ENCODE data around the gene TSHZ1.

The TSHZ1 gene

GRCh38 chr18:75291460-75291859 lies 80.9 kb downstream of the TSHZ1 start:
- Histone ChIP-seq H3F3A (ENCODE audit: insufficient read depth) (no peaks in the 10 kb centered on the region), H3K36me3 (ENCODE audit: low read length) (no peaks in the 10 kb centered on the region), H3K27me3 (ENCODE audit: low read length) (no peaks in the 10 kb centered on the region), H3K27ac (ENCODE audit: low read depth, low read length) (no peak overlapping the region), H3K4me2 (ENCODE audit: low read depth, low read length, poor library complexity, severe bottlenecking) (no peak overlapping the region), H3K9me2 (replicated peaks; ENCODE audit: insufficient read depth, low read length) (no peaks in the 10 kb centered on the region), H3K79me2 (ENCODE audit: insufficient read depth, low read length) (no peaks in the 10 kb centered on the region), H2AFZ (ENCODE audit: low read depth, low read length, severe bottlenecking) (no peak overlapping the region), H4K20me1 (ENCODE audit: low read depth, low read length) (no peaks in the 10 kb centered on the region), H3K9ac (ENCODE audit: low read length) (no peak overlapping the region), H3K9me3 (ENCODE audit: insufficient read depth, low read length) (no peaks in the 10 kb centered on the region), H3K4me3 (ENCODE audit: insufficient read depth, low read length, poor library complexity, severe bottlenecking) (no peak overlapping the region)
- no peak for TF ChIP-seq CTCF (IDR thresholded peaks at IDR 0.05; ENCODE audit: insufficient read depth, low read length, poor library complexity, severe bottlenecking)
- no peak for TF ChIP-seq EZH2phosphoT487 (conservative IDR thresholded peaks at IDR 0.05; ENCODE audit: low read length)

GRCh38 chr18:75293591-75293990 lies 83.0 kb downstream of the TSHZ1 start:
- Histone ChIP-seq H3K9ac (ENCODE audit: low read length) (no peak overlapping the region), H3K27ac (ENCODE audit: low read depth, low read length) (no peak overlapping the region), H3K27me3 (ENCODE audit: low read length) (no peaks in the 10 kb centered on the region), H3K36me3 (ENCODE audit: low read length) (no peaks in the 10 kb centered on the region), H2AFZ (ENCODE audit: low read depth, low read length, severe bottlenecking) (no peak overlapping the region), H3K9me2 (replicated peaks; ENCODE audit: insufficient read depth, low read length) (no peaks in the 10 kb centered on the region), H3F3A (ENCODE audit: insufficient read depth) (no peaks in the 10 kb centered on the region), H3K4me2 (ENCODE audit: low read depth, low read length, poor library complexity, severe bottlenecking) (no peak overlapping the region), H4K20me1 (ENCODE audit: low read depth, low read length) (no peaks in the 10 kb centered on the region), H3K9me3 (ENCODE audit: insufficient read depth, low read length) (no peaks in the 10 kb centered on the region), H3K79me2 (ENCODE audit: insufficient read depth, low read length) (no peaks in the 10 kb centered on the region), H3K4me3 (ENCODE audit: insufficient read depth, low read length, poor library complexity, severe bottlenecking) (no peak overlapping the region)
- TF ChIP-seq CTCF (IDR thresholded peaks at IDR 0.05; ENCODE audit: insufficient read depth, low read length, poor library complexity, severe bottlenecking) (no peak), EZH2phosphoT487 (conservative IDR thresholded peaks at IDR 0.05; ENCODE audit: low read length) (no peak)

GRCh38 chr18:75297731-75298130 lies 87.1 kb downstream of the TSHZ1 start:
- Histone ChIP-seq H3K4me2 (ENCODE audit: low read depth, low read length, poor library complexity, severe bottlenecking) (no peak overlapping the region), H3K27me3 (ENCODE audit: low read length) (no peaks in the 10 kb centered on the region), H3K27ac (ENCODE audit: low read depth, low read length) (no peak overlapping the region), H2AFZ (ENCODE audit: low read depth, low read length, severe bottlenecking) (no peak overlapping the region), H3K9ac (ENCODE audit: low read length) (no peak overlapping the region), H3K4me3 (ENCODE audit: insufficient read depth, low read length, poor library complexity, severe bottlenecking) (no peak overlapping the region), H3K9me3 (ENCODE audit: insufficient read depth, low read length) (no peaks in the 10 kb centered on the region), H3K79me2 (ENCODE audit: insufficient read depth, low read length) (no peaks in the 10 kb centered on the region), H3K9me2 (replicated peaks; ENCODE audit: insufficient read depth, low read length) (no peaks in the 10 kb centered on the region), H3F3A (ENCODE audit: insufficient read depth) (no peaks in the 10 kb centered on the region), H4K20me1 (ENCODE audit: low read depth, low read length) (no peaks in the 10 kb centered on the region), H3K36me3 (ENCODE audit: low read length) (no peaks in the 10 kb centered on the region)
- TF ChIP-seq CTCF (IDR thresholded peaks at IDR 0.05; ENCODE audit: insufficient read depth, low read length, poor library complexity, severe bottlenecking): no peak
- TF ChIP-seq EZH2phosphoT487 (conservative IDR thresholded peaks at IDR 0.05; ENCODE audit: low read length): no peak

Data from SU-DHL-6 (cell line).